GM21367 (cell line): ENCODE measurements around the gene ANO8.
A peak's percentile ranks its signal among the peaks of the same experiment; 100 is the strongest.
"Not testable (repeated sequence)": the region's sequence is repeated elsewhere in the genome, so short reads cannot be mapped to it uniquely, and the experiment has no call there.

Experiments used
- ATAC-seq: cut with Tn5 transposase; IDR thresholded peaks from one replicate; pipeline ENCODE4 v1.9.1; 2021; ENCODE audit not compliant: unreplicated experiment

ANO8 gene

GRCh38 chr19:17312189-17313113, 22.2 kb downstream of the ANO8 start:
- no peak for ATAC-seq

GRCh38 chr19:17311455-17312188, 23.0 kb downstream of the ANO8 start:
- ATAC-seq: no peak

DNA sequence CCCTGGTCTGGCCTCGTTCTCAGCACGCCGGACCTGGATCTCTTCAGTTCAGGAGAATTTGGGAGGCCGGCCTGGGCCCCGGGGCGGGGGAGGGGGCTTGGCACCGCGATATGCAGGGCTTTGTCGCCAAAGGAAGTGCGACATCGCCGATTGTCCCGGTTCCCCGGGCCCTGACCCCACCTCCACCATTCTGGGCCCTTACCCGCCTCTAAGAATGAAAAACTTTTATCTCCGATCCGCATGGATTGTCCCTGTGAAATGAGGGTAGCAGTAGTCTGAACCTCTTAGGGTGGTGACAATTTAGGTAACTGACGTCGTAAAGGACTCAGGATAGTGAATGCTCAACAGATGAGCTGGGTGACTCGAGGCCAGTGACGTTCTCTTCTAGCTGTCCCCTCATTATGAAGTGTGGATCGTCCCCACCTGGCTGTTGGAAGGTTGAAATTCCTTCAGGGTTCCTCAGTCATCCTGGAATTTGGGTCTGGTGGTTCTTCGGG, 24.6 kb downstream of the ANO8 start:
- no peak for ATAC-seq

- ATAC-seq: peak; percentile 38
These were observed 25.3 kb downstream of the ANO8 start, which contains the start of gene DDA1 for GRCh38 chr19:17309198-17309964. DDA1 (plus strand) TSS chr19:17309563; CDS start chr19:17309655, 92 bp downstream.

DNA sequence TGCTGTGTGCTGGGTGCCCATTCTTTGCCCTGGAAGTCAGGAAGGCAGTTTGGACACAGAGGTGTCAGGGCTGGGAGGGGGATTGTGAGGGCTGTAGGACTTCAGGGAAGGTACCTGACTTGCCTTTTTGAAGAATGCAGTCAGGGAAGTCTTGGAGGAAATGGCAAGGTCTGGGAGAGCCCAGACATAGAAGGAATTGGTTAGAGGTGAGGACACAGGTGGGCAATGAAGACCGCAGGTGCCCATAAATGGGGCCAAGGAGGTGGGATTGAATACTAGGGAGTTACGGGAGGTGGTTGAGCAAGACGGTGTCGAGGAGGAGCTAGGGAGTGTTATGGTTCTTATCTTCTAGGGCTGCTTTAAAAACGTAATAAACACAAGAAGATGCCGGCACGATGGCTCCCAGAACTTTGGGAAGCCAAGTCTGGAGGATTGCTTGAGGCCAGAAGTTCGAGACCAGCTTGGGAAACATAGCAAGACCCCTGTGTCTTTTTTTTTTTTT, 26.7 kb downstream of the ANO8 start:
- ATAC-seq: no peak

DNA sequence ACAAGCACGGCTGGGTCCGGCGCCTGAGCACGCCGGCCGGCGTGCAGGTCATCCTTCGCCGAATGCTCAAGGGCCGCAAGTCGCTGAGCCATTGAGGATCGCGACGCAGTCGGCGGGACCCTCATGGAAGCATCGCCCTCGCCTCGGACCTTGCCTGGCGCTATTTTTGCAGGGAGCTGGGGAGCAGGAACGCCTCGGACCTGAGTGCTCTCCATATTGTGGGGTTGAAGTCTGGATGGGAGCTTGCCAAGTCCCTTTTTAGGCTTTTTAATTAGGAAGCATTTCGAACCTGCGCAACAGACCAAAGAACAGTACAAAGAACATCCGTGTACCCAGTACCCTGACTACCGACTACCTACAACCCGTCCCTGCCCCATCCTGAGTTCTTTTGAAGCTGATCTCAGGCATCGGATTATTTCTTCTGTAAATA, 28.4 kb downstream of the ANO8 start:
- no peak for ATAC-seq

GRCh38 chr19:17305517-17306284, 29.0 kb downstream of the ANO8 start, which contains the start of gene MRPL34:
MRPL34 (plus strand) TSS chr19:17305872; CDS start chr19:17305893, 21 bp downstream.
- ATAC-seq: peak; percentile 51

- ATAC-seq: no peak
These were observed 29.5 kb downstream of the ANO8 start for GRCh38 chr19:17305216-17305516.

DNA sequence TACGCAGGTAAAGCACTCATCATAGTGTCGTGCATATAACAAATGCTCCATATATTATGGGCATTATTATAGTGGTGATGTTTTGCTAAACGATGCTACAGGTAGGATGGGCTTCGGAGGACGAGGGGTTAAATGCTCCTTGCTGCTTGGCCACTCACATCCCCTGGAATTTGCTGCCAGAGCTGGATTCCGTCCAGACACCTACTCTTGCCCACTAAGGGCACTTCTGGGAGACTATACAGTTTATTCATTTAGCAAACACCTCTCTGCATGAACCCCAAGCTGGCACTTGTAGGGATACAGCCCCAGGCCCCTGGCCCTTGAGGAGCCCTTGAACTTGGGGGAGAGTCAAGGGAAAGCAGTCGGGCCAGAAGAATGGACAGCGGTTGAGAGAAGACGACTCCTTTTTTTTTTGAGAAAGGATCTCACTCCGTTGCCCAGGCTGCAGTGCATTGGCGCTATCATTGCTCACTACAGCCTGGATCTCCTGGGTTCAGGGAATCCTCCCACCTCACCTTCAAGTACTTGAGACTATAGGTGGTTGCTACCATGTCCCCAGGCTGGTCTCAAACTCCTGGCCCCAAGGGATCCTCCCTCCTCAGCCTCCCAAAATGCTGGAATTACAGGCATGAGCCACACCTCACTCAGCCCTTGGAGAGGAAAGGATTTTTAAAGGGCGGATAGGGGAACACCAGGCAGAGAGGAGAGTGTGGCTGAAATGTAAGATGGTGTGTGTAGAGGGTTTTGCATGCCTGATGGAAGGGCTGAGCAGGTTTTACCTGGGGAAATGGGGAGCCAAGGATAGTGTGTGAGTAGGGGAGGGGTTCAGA, 30.1 kb downstream of the ANO8 start:
- ATAC-seq: no peak

DNA sequence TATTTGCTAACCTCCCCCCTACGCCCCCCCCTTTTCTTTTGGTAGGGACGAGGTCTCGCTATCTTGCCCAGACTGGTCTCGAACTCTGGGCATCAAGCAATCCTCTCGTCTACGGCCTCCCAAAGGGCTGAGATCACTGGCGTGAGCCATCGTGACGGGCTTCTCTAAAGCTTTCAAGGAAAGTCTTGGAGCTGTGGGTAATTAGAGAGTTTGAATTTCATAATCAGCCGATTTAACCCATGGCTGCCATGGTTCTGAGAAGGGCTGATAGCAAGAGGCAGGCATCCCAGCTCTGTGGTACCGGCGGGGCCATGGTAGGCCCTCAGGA, 30.8 kb downstream of the ANO8 start:
- no peak for ATAC-seq

DNA sequence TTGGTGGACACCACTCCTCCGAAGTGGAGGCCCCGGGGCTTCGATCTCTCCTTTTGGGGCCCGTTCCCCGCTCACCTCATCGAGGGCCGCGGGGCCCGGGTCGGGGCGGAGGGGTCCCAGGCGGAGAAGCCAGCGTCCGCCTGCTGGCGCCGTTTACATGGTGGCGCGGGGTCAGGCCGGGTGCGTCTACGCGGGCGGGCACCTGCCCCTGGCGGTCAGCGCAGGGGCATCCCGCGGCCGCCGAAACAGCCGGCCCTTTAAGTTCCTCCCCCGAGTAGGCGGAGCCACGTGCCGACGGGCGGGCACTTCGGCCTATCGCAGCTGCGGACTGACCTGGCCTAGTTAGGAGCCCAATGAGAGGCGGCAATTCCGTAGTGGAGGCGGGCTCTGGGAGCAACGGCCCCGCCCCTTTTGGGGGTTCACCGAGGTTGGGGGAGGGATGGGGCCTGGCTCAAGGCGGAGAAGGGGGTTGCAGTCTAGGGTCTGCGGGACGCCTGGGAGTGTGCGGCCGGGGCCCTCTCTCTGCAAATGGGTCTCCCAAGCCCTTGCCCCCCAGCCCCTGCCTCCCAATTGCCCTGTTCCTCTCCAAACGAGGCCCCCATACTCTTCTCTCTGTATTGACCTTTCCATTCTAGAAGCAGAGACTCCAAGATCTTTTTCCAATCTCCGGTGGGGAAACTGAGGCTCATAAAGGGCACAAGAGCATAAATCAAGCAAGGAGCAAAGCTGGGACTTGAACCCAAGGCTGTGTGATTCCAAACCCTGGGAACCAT, 31.3 kb downstream of the ANO8 start, which contains the start of gene ABHD8:
Gene ABHD8, minus strand, starts transcription at position 259 of the 773 bp plus-strand sequence. CDS start 1,809 bp downstream, outside the sequence.
- peak; percentile 46 for ATAC-seq

- no peak for ATAC-seq
These were observed 32.1 kb downstream of the ANO8 start for GRCh38 chr19:17302391-17303166.

GRCh38 chr19:17300992-17301619, 33.5 kb downstream of the ANO8 start:
- ATAC-seq: no peak

DNA sequence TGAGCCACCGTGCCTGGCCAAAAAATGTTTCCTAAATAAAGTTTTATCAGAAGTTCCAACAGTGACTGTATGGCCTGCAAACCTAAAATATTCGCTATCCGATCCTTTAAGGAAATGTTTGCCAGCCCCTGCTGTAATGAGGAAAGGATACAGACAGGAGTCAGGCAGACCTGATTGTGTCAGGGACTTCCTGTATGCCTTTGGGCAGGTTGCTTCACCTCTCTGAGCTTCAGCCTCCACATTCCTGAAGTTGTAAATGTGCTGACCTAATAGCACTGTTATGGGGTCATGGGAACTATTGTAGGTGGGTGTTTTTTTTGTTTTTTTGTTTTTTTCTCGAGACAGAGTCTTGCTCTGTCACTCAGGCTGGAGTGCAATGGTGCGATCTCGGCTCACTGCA, 37.7 kb downstream of the ANO8 start:
- no peak for ATAC-seq

DNA sequence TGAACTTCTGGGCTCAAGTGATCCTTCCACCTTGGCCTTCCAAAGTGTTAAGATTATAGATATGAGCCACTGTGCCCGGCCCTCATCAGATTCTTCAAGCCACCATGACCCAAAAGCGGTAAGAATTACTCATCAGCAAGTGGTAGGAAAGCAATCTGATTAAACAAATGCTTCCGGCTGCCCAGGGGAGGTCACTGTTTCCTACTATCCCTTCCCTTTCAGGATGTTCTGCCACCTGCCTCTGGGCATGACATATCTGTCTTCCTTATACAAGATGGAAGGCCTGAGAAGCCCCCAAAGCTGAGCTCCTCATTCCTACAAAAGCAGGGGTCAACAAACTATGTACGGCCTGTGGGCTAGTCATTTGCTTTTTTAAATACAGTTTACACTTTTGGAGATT, 38.4 kb downstream of the ANO8 start:
- ATAC-seq: no peak

DNA sequence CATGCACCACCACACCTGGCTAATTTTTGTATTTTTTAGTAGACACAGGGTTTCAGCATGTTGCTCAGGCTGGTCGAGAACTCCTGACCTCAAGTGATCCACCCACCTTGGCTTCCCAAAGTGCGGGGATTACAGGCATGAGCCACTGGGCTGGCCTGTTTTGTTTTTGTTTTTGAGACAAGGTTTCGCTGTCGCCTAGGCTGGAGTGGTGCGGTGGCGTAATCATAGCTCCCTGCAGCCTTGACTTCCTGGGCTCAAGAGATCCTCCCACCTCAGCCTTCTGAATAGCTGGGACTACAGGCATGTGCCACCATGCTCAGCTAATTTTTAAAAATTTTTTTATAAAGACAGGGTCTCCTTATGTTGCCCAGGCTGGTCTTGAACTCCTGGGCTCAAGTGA, 39.1 kb downstream of the ANO8 start:
- not testable (repeated sequence) for ATAC-seq
